AG04450 (cell line): Measurements from ENCODE around the gene TMEM131L. TPM values are rescaled to one million over a fixed set of nuclear protein-coding genes. Genes with fewer than 3 reads are reported as not detected.

Experiments used
- CTCF ChIA-PET: fragments of 300-600, 350-600 bp; formaldehyde crosslinking; extraction: SDS; loops from one replicate; lab custom pipeline; 2022; ENCODE audit warnings: antibody characterized with exemption, inconsistent platforms; lab: Charles Lee
- POLR2A ChIA-PET: fragments of 350-600 bp; formaldehyde crosslinking; extraction: SDS; loops from one replicate; lab custom pipeline; 2021; ENCODE audit warnings: antibody characterized with exemption, inconsistent platforms; lab: Yijun Ruan, JAX
- DNase-seq: peaks from one replicate; pipeline ENCODE4 v3.0.0-alpha.2; 2011; ENCODE audit warnings: low read depth, low spot score
- H3K27ac ChIP-seq: one replicate; pipeline ENCODE4 v1.5.1; 2012; ENCODE audit warnings: low read depth, low read length, control low read depth
- H3K27me3 ChIP-seq: one replicate; pipeline ENCODE4 v1.6.0; 2012; ENCODE audit warnings: low read length; ENCODE audit not compliant: control insufficient read depth, insufficient read depth
- H3K4me3 ChIP-seq: 2 replicates; pipeline ENCODE4 v1.5.1; 2011; ENCODE audit warnings: mild to moderate bottlenecking, low read depth, low read length, control low read depth
- H3K9me3 ChIP-seq: 2 replicates; pipeline ENCODE4 v1.5.1; 2012; ENCODE audit warnings: low read length; ENCODE audit not compliant: control insufficient read depth, insufficient read depth
- CTCF ChIP-seq: IDR thresholded peaks from 2 replicates; pipeline ENCODE4 v1.5.1; 2011; ENCODE audit warnings: low read depth, low read length, control low read depth, inconsistent platforms
- polyA plus RNA-seq: library from polyadenylated mRNA; depleted of rRNA; stranded (reverse); fragments of >200 nt; gene quantifications from 2 replicates; pipeline ENCODE4 v1.2.3, GENCODE V29; 2011

TMEM131L gene
- polyA plus RNA-seq, 1 experiment: 15.5 TPM

GRCh38 chr4:153486281-153487151, 20.4 kb downstream of the TMEM131L start:
- Histone ChIP-seq H3K4me3 (no peak overlapping the region), H3K9me3 (no peaks in the 10 kb centered on the region), H3K27me3 (no peaks in the 10 kb centered on the region), H3K27ac (peak overlapping the region; percentile 89)
- CTCF ChIA-PET: interaction anchor here (0.7 to 1.7 kb wide), 6 partner anchors 11 to 142 kb away, joined by 3 to 13 read pairs (median 4); partner anchors contain the start of gene MND1
- POLR2A ChIA-PET: interaction anchor here (0.6 to 1.0 kb wide), 4 partner anchors 12 to 21 kb away, joined by 3 to 7 read pairs (median 4); partner anchors contain the start of gene TMEM131L
- DNase-seq: peak; percentile 76
- no peak for TF ChIP-seq CTCF

GRCh38 chr4:153488006-153488891, 22.1 kb downstream of the TMEM131L start:
- Histone ChIP-seq H3K4me3 (peak overlapping the region; percentile 13; the same call in 1 of the 2 replicates), H3K27me3 (no peaks in the 10 kb centered on the region), H3K9me3 (no peaks in the 10 kb centered on the region), H3K27ac (peak overlapping the region; percentile 47)
- POLR2A ChIA-PET: no interaction called here
- no peak for DNase-seq
- no peak for TF ChIP-seq CTCF
- CTCF ChIA-PET: no interaction called here

- ChIA-PET CTCF (interaction anchor here (0.6 to 1.3 kb wide), 2 partner anchors 84 to 871 kb away, joined by 3 to 4 read pairs; no protein-coding TSS in a partner anchor), POLR2A (interaction anchor here (0.7 kb wide), 1 partner anchor 108 kb away, joined by 7 read pairs; no protein-coding TSS in a partner anchor)
- TF ChIP-seq CTCF: no peak
- no peaks in the 10 kb centered on the region for H3K9me3 ChIP-seq
- no peak overlapping the region for H3K4me3 ChIP-seq
- H3K27me3 ChIP-seq: no peaks in the 10 kb centered on the region
- no peak for DNase-seq
- no peak overlapping the region for H3K27ac ChIP-seq
Observed at GRCh38 chr4:153489856-153490558, 23.8 kb downstream of the TMEM131L start.

GRCh38 chr4:153490985-153491483, 24.9 kb downstream of the TMEM131L start:
- no peak overlapping the region for H3K27ac ChIP-seq
- no peaks in the 10 kb centered on the region for H3K9me3 ChIP-seq
- no peak for DNase-seq
- H3K4me3 ChIP-seq: no peak overlapping the region
- no peak for TF ChIP-seq CTCF
- POLR2A ChIA-PET: interaction anchor here (0.7 kb wide), 1 partner anchor 109 kb away, joined by 7 read pairs; no protein-coding TSS in a partner anchor
- CTCF ChIA-PET: interaction anchor here (1.3 kb wide), 1 partner anchor 83 kb away, joined by 3 read pairs; no protein-coding TSS in a partner anchor
- no peaks in the 10 kb centered on the region for H3K27me3 ChIP-seq
